GM18861 (cell line): ENCODE data around the gene SIPA1L2.

Experiments used
- ATAC-seq: cut with Tn5 transposase; IDR thresholded peaks from one replicate; pipeline ENCODE4 v1.9.1; 2021; ENCODE audit not compliant: unreplicated experiment

SIPA1L2 gene, protein sequence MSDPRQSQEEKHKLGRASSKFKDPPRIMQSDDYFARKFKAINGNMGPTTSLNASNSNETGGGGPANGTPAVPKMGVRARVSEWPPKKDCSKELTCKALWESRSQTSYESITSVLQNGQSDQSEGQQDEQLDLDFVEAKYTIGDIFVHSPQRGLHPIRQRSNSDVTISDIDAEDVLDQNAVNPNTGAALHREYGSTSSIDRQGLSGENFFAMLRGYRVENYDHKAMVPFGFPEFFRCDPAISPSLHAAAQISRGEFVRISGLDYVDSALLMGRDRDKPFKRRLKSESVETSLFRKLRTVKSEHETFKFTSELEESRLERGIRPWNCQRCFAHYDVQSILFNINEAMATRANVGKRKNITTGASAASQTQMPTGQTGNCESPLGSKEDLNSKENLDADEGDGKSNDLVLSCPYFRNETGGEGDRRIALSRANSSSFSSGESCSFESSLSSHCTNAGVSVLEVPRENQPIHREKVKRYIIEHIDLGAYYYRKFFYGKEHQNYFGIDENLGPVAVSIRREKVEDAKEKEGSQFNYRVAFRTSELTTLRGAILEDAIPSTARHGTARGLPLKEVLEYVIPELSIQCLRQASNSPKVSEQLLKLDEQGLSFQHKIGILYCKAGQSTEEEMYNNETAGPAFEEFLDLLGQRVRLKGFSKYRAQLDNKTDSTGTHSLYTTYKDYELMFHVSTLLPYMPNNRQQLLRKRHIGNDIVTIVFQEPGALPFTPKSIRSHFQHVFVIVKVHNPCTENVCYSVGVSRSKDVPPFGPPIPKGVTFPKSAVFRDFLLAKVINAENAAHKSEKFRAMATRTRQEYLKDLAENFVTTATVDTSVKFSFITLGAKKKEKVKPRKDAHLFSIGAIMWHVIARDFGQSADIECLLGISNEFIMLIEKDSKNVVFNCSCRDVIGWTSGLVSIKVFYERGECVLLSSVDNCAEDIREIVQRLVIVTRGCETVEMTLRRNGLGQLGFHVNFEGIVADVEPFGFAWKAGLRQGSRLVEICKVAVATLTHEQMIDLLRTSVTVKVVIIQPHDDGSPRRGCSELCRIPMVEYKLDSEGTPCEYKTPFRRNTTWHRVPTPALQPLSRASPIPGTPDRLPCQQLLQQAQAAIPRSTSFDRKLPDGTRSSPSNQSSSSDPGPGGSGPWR (N-terminal part only)

GRCh38 chr1:232630047-232630893 is at the start of gene SIPA1L2:
Gene SIPA1L2, minus strand, starts transcription at chr1:232630133. Its CDS starts 114,794 bp downstream, at chr1:232515339.
- peak; percentile 87 for ATAC-seq

DNA sequence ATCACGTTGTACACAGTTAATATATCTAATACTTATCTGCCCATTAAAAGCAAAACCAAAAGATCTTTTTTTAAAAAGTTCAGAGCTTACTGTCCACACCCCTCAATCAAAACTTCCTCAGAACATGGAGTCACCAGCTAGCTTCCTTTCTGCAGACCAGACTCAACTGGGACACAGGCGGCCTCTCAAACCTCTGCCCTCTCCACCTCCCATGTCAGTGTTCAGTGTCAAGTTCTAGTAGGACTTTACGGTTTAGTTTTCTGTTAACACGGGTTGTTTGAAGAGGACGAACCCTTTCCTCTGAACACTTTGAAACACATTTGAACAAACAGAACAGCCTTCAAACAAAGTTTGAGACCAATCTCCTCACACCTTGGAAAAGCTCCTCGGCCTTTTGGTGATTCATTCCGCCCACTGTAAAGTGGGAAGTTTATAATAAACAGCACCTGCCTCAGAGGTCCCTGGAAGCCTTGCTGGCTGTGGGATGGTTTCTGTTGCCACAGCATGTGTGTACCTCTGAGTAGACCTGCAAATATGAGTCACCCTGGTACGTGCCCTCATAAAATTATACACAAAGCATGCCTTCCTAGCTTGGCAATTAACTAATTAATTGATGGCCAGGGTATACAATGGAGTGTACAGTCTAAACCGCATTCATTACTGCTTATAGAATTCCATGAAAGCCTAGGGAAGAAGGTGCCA is 48.4 kb upstream of the SIPA1L2 start:
- no peak for ATAC-seq

GRCh38 chr1:232676307-232676706 is 46.4 kb upstream of the SIPA1L2 start:
- no peak for ATAC-seq

DNA sequence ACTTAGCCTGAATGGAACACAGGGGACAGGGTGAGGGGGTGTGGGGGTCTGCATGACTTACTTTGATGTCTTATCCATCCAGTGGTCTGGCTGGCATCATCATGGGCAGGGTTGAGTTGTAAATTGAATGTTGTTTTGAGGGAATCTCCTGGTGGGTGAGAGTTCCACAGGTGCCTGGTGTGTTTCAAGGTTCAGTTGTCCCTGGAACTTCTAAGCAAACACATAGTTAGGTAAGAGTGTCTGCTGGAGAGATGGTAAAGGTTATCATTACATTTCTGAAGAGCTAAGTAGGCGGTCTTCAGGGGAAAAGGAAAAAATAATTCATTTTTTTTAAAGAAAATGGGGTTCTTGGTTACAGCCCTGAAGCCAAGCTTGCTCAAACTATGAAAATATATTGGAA is 46.0 kb upstream of the SIPA1L2 start:
- no peak for ATAC-seq

GRCh38 chr1:232675260-232675659 is 45.3 kb upstream of the SIPA1L2 start:
- ATAC-seq, result no peak

DNA sequence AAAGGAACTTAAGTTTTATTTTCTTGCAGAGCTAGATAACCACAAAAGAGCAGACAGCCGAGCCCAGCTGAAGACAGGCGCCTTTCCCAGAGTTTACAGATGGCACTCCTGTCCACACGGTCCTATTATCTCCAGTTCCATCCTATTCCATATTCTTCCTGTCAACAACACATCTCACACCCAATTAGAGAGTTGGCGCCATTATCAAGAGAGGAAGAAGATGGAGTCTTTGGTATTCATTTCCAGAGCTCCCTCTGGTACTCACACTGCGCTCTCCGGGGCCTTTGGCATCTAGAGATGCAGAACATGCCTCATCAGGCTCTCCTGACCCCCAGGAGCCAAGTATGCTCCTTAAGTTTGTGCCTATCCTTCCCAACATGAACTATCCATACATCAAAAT is 43.3 kb upstream of the SIPA1L2 start:
- ATAC-seq, result no peak

- ATAC-seq, result no peak
Observed at GRCh38 chr1:232669981-232670747, 40.2 kb upstream of the SIPA1L2 start.

- ATAC-seq, result no peak
Observed at GRCh38 chr1:232667778-232668165, 37.8 kb upstream of the SIPA1L2 start.

DNA sequence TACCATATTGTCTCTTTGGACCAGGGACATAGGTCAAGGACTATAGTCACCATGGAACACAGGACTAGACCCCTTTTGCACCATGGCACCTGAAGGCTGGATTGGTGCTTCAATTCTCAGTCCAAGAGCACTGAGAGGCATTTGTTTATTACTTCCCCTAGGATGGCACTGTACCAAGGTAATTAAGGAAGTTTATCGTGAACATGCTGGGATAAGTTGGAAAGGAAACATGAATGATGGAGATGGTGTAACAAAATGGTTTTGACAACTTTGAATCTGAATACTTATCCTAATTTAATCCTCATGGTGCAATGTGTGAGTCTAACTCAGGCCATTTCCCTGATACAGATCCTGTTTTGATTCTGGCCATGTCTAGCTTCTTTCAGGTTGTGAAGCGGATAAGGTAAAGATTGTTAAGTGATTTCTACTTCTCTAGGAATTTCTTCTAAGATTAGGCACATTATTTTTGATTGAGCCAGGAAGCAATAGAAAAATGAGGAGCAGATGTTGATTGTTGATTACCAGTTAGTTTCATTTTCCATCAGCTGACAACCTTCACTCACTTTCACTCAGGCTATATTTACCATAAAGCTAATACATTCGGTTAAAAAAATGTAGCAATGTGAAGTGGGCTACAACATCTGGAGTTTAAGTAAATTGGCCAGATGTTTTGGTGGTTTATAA is 37.3 kb upstream of the SIPA1L2 start:
- no peak for ATAC-seq

DNA sequence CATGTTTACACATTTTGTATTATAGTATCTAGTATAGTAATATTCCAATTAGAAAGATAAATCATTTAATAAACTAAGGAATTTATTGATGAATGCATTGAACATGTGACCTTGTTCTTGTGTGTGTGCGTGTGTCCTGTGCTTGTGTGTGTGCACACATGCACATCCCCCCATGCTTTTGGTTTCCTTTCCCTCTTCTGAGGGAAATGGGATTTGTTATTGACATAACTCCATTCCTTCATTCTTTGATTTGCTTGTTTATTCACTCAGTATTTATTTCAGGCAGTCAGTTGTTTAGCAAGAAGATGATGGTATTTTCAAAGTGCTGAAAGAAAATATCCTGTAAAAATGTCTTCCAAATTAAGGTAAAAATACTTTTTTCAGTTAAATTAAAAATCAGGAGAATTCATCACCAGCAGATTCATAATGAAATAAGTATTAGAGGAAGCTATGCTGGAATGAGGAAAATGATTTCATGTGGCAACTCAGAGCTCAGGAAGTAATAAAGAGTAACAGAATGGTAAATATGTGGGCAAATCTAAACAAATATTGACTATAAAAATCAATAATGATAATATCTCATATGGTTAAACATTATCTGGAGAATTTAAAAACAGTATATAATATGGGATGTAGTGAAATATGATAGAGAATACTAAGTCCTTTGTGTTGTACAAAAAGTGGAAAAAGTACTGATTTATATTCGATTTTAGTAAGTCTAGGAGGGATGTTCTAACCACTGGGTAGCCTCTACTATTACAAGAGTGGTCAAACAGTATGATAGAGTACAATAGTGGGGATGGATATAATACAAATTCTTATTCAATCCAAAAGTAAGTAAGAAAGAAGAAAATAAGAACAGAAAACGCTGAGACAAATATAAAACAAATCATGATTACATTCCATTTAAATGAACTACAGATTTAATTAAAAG is 35.2 kb upstream of the SIPA1L2 start:
- ATAC-seq, result no peak

DNA sequence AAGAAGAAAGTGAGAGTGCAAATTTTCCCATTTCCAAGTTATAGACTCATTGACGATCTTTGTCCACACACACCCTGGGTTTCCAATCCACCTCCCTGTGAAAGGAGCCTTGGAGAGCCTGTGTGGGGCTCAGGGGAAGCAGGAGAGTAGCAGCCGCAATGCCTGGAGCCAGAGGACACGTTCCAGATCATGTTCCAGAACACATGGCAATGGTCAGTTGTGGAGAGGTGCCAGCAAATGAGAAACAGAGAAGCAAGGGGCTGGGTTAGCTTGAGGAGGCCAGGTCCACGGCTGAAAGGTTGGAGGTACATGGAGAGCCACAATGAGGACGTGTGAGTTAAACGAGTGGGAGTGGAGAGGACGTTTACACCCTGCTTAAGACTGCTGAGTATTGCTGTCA is 33.0 kb upstream of the SIPA1L2 start:
- no peak for ATAC-seq

DNA sequence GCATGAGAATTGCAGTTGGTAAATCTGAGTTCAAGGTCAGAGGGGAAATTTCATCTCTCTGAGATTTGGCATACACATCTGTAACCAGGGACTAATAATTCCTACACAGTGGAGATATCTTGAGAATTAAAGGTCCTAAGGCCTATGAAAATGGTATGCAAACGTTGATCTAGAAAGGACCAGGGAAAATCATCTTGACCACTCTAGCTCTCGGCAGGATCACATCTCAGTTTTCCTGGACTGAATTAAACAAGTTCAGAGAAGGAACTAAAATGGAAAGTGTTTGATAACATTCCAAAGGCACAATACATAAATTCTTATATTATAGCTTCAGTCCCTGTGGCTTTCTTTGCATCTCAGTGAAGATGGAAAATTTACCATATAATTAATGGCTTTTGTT is 28.5 kb upstream of the SIPA1L2 start:
- ATAC-seq, result no peak

DNA sequence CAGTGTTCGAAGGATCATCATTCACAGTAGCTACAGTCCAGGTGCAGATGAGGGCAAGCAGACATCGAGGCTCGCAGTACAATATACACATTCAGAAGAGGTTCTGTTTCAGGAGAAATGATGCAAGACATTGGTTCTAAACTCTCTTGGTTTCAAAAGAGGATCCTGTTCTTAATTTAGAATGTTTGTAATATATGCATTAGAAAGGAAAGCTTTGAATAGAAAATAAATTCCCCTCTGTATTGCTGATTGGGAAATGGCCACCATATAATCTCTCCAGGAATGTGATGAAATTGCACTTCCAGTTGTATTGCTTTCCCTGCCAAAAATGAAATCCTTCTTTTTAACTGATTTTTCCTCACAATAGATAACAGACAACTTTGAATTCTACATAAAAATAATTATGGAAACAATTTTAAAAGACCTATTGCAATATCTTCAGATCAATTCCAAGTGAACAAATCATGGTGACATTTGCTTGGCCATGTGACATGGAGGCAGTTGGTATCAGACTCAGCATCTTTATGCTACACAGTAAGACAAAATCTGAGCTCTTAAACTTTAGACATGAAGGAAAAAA is 27.6 kb upstream of the SIPA1L2 start:
- ATAC-seq, result no peak

DNA sequence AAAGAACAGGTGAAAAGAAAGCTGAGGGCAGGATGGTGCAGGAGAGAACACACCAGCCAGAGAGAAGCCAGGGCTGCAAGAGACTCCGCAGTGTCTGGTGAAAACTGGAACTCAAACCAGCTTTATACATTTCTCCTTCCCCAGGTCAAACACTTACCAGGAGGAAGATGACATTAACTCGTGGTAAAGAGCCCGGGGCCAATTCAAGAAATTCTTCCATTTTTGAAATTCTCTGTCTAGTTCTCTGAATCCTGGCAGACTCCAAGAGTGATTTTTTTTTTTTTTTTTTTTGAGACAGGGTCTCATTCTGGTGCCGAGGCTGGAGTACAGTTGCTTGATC is 25.8 kb upstream of the SIPA1L2 start:
- no peak for ATAC-seq

DNA sequence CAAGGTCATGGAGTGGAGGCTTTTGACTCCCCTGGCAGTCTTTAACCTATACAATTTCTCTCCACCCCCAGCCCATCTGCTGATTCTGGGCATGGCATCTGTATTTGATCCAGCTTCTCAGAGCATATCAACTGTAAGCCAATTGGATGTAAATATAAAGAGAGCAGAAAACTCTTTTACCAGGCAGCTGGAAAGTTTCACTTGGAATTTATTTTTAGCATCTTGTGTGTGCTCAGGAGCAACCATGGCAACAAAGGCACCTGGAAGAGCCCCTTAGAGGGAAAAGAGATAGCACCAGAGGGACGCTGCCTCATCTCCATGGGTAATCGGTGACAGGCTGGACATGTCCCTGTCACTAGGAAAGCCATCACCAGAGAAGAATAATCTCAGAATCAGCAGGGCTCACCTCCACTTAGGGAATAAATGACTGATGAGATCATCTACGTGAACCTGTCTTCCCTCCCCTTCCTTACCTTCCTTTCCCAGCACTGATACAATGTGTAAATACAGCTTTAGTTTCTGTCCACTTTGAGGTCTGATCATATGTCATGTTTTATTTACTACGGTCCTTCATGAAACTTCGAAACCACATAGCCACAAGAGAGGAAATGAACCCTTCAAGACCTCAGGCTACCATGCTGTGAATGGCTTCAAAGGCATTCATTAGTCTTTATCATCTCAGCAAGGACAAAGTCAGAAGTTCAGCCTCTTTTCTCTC is 25.3 kb upstream of the SIPA1L2 start:
- ATAC-seq, result peak; percentile 89

GRCh38 chr1:232653789-232654188 is 23.9 kb upstream of the SIPA1L2 start:
- no peak for ATAC-seq

- ATAC-seq, result no peak
Observed at GRCh38 chr1:232650845-232651244, 20.9 kb upstream of the SIPA1L2 start.
